ENCODE data around the gene RABGAP1L.
"Not testable (repeated sequence)": the region's sequence is repeated elsewhere in the genome, so short reads cannot be mapped to it uniquely, and the experiment has no call there.

The RABGAP1L gene

DNA sequence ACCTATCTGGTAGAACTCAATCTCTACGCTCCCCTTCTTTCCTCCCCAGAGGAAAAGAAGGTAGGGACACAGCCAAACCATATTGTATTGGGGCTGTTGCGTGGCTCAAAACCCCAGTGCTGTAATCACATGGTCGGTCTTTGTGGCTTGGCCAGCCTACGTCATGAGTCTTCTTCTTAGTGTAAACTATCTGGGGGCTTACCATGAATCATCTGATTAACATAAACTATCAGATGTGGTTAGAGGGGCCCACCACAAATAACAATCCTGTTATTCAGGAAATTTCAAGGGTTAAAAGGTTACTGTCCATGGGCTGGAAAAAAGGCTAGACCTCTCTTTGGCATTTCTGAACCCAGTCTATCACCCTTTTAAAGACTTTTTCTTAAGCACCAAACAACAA is 238.9 kb downstream of the RABGAP1L start:
- no peak for DNase-seq

- DNase-seq, result no peak
Observed at GRCh38 chr1:174399211-174399610, 239.9 kb downstream of the RABGAP1L start.

DNA sequence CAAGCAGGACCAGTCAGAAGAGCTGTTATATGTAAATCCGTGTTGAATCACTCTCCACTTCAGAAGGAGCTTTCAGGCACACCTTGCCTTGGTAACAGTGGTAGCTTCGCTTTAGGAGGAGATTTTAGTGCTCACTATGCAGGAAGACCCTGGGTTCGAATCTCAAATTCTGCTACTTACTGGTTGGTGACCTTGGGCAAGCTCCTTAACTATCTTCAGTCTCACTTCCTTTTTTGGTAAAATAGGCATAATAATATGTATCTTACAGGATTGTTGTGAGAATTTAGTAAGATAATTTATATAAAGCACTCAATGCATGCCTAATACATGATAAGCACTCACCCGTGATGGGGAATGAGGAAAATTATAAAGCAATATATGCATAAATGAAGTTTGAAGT is 241.8 kb downstream of the RABGAP1L start:
- no peak for DNase-seq

DNA sequence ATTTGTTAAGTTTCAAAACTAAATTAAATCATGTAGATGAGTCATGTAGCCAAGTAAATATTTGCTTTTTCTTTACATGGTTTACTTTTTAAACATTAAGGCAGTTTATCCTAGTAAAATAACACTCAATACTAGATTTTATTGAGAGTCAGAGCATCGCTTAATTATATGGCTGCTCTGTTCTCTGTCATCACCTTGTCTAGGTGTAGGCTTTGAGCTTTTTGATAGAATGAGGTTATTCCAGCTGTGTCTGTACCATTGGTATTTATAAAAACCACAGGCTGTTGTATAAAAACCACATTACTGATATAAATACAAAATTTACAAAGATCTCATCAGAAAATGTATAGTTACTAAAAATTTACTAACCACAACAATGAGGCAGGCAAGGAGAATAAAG is 245.9 kb downstream of the RABGAP1L start:
- no peak for DNase-seq

DNA sequence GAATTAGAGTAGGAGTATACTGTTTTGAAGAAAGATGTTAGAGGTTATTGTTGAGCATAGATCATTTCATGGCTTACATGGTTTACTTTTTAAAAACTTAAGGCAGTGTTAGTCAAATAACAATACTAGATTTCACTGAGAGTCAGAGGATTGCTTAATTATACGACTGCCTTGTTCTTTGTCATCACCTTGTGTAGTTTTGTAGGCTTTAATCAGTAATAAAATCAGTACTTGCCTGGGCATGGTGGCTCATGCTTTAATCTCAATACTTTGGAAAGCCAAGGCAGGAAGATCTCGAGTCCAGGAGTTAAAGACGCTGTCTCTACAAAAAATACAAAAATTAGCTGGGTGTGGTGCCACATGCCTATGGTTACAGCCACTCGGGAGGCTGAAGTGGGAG is 247.1 kb downstream of the RABGAP1L start:
- DNase-seq, result no peak

GRCh38 chr1:174407665-174408064 is 248.3 kb downstream of the RABGAP1L start:
- no peak for DNase-seq

- DNase-seq, result no peak
Observed at GRCh38 chr1:174408146-174408545, 248.8 kb downstream of the RABGAP1L start.

GRCh38 chr1:174409801-174410200 is 250.5 kb downstream of the RABGAP1L start:
- not testable (repeated sequence) for DNase-seq

- DNase-seq, result no peak
Observed at GRCh38 chr1:174413632-174414031, 254.3 kb downstream of the RABGAP1L start.

DNA sequence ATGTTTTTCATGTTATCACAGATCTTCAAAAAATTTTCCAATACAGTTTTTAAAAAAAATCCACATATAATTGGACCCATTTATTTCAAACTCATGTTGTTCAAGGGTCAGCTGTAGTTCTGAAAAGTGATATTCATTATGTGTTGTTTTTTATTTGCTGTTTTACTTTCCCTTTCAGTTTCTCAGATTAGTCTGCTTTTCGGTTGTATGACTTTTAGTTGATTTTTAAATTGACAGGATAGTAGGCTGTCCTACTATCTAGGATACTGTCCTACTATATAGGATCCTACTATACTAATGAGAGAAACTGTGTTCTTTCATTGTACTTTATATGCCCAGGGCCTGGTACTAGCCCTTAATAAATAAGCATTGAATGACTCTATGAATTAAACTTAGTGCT is 254.9 kb downstream of the RABGAP1L start:
- DNase-seq, result no peak

DNA sequence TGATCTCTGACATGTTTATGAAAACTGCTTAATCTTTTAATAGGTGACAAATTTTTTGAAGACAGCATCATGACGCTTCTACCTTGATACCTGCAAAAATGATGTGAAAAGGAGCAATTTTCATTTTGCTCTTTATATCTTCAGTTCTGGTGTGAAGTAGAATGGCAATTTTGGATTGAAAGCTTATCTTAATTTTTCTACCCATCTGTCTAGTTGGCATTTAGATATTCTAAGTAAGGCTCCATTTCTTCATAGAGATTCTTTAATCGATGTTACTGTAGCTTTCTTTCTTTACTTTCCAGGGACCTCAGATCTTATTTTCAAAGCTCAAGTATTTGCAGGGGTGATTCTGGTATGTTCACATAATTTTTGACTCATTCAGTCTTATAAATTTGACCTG is 256.2 kb downstream of the RABGAP1L start:
- DNase-seq, result no peak

GRCh38 chr1:174417921-174418320 is 258.6 kb downstream of the RABGAP1L start:
- DNase-seq, result no peak

DNA sequence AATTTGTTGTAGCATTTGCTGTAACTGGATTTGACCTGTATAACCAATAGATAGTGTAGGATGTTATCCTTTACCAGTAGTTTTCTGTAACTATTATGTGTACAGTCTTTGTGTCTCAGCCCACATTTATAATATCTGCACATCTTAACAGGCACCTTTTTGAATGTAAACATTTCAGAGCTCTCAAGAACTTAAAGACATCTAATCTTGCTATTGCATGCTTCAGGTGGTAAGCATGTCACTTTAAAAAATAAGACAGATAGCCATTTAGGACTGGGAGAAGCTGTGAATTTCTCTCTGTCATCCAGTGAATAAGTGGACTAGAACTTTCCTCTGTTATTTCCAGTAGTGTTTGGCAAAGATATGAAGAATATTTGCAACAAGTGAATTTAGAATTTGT is 265.8 kb downstream of the RABGAP1L start:
- no peak for DNase-seq

- DNase-seq, result no peak
Observed at GRCh38 chr1:174426153-174426552, 266.8 kb downstream of the RABGAP1L start.

GRCh38 chr1:174428033-174428432 is 268.7 kb downstream of the RABGAP1L start:
- DNase-seq, result no peak

DNA sequence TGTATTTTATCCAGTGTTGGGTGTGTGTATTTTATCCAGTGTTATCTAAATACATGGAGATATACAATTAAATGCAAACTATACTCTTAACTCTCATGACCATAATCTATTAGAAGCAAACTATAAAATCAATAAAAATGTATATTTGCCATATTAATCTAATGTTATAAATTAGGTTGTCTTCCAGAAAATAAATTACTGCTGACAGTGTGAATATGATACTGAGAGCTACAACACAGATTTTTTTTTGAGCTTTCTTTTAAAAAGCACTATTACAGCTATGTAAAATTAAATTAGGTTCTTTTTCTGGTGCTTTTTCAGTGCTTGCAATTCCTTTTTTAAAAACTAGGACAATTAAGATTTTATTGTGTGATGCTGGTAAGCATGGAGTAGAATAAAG is 269.4 kb downstream of the RABGAP1L start:
- no peak for DNase-seq

DNA sequence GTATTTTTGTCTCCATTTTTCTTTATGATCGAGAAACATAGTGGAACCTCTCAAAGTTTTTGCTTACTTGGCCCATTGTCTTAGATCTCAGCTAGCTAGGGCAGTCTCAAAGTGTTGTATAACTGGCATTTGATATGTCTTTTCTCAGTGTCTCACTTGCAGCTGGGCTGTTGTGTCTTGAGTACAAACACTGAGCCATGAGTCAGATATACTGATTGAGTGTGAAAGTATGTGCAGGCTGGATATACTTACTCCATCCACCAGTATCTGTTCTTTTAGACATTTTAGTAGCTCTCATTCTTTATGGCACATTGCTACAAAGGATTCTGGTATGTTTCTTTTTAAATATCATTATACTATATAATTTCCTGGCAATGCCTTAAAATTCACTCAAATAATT is 274.1 kb downstream of the RABGAP1L start:
- no peak for DNase-seq

DNA sequence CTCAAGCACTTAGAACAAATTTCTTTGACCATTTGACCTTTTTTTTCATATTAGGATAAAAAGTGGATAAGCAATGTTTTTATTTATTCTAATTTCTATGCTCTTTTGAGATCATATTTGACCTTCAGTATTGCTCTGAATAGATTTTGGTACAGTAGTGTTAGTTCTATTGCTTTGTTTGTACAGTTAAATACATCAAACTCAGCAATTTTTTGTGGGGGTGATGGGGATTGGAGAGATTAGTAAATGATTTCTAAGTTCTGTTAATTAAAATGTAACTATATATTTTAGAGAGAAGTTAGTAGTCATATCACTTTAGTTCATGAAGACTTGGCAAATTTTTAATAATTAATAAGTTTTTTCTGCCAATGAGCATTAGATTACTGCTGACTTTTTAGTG is 286.0 kb downstream of the RABGAP1L start:
- no peak for DNase-seq

DNA sequence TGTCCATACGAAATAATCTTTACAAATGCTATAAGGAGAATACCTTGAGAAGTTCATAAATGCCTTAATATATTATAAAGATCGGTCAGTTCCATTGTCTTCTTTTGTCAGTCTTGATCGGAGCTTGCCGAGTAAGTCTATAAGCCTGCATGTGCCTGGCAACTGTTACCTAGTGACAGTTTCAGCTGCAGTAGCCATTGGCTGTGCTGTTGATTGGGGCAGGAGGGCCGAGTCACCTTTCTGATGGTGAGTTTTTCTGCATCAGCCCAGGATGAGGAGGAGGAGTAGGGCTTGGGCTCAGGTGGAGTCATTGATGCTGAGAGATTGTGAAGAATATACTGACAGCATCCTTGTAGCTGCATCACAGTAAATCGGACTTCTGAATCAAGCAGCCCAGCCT is 286.5 kb downstream of the RABGAP1L start:
- no peak for DNase-seq

GRCh38 chr1:174447866-174448530 is 288.7 kb downstream of the RABGAP1L start, which contains the start of gene GPR52:
Gene GPR52, plus strand, starts transcription at chr1:174447964. Its CDS starts 148 bp downstream, at chr1:174448112.
- no peak for DNase-seq

DNA sequence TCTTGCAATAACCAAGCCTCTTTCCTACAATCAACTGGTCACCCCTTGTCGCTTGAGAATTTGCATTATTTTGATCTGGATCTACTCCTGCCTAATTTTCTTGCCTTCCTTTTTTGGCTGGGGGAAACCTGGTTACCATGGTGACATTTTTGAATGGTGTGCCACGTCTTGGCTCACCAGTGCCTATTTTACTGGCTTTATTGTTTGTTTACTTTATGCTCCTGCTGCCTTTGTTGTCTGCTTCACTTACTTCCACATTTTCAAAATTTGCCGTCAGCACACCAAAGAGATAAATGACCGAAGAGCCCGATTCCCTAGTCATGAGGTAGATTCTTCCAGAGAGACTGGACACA is 289.2 kb downstream of the RABGAP1L start:
- no peak for DNase-seq

DNA sequence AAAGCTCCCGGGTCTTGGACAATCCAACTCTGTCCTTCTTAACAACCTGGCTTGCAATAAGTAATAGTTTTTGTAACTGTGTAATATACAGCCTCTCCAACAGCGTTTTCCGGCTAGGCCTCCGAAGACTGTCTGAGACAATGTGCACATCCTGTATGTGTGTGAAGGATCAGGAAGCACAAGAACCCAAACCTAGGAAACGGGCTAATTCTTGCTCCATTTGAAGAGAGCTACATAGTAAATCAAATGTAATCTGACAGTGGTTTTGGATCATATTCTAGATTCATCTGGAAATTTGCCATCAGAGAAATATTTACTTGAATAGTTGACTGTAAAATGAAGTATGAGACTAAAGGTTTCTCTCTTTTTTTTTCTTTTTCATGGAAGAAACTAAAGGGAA is 289.7 kb downstream of the RABGAP1L start:
- DNase-seq, result no peak

GRCh38 chr1:174451408-174451807 is 292.1 kb downstream of the RABGAP1L start:
- no peak for DNase-seq

DNA sequence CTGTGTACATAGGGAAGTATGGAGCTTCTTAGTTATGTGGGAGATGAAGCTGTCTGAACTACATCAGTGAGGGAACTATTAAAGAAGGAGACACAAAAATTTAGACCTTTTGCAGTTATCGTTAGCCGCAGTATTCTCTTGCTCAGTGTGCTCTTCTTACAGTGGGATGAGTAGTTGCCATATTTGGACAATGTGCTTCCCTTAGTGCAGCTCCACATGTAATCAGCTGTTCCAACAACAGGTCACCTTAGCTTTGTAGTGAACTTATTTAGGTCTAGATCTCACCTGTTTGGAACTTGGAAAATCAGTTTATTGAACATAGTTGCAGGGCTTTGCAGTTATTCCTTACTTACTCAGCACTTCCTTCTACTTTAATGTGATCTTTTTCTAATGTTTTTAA is 306.5 kb downstream of the RABGAP1L start:
- no peak for DNase-seq

DNA sequence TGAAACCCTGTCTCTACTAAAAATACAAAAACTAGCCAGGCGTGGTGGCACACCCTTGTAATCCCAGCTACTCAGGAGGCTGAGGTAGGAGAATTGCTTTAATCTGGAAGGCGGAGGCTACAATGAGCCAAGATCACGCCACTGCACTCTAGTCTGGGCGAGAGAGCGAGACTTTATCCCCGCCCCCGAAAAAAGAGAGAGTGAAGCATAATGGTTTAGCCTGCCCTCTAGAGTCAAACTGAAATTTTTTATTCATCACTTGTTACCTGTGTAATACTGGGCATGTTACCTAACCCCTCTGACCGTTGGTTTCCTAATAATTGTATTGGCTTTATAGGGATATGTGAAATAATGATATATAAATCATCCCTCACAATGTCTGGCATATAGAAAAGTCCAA is 307.3 kb downstream of the RABGAP1L start:
- no peak for DNase-seq

- DNase-seq, result no peak
Observed at GRCh38 chr1:174469052-174469451, 309.7 kb downstream of the RABGAP1L start.

All from NK-92 treated with Interleukin-12 subunit alpha and Interleukin-12 subunit beta, amount 100 ng/mL, for 24 hours (cell line).